GM12878 (cell line): ENCODE data around the gene FCAMR. TPM values are rescaled to one million over a fixed set of nuclear protein-coding genes. Genes with fewer than 3 reads are reported as not detected.

ENCODE experiments used
- ATAC-seq: fragments of 200-7000 bp; cut with Tn5 transposase; 3 replicates; pipeline ENCODE4 v1.9.1; 2020; ENCODE audit warnings: mild to moderate bottlenecking, moderate library complexity
- BruUV-seq: library from RNA; stranded (reverse); fragments of 400-500 nt; replicated peaks from 2 replicates; lab custom pipeline; 2021; lab: Mats Ljungman, UMichigan
- CTCF ChIA-PET: fragments of 300-600 bp; sonication (Branson Sonifier 250); formaldehyde crosslinking; extraction: SDS; loops from one replicate; lab custom pipeline; 2021; ENCODE audit warnings: inconsistent platforms; lab: Yijun Ruan, JAX
- POLR2A ChIA-PET: fragments of 350-600 bp; formaldehyde crosslinking; extraction: SDS; loops from one replicate; lab custom pipeline; 2021; ENCODE audit warnings: inconsistent platforms; lab: Charles Lee
- RAD21 ChIA-PET: fragments of 300-600 bp; sonication (Branson Sonifier 250); formaldehyde crosslinking; loops from one replicate; lab custom pipeline; 2023; ENCODE audit warnings: antibody characterized with exemption; ENCODE audit not compliant: unreplicated experiment; lab: Charles Lee
- SMC1A ChIA-PET: fragments of 300-600 bp; sonication (Branson Sonifier 250); formaldehyde crosslinking; loops from one replicate; lab custom pipeline; 2023; ENCODE audit not compliant: unreplicated experiment, uncharacterized antibody; lab: Charles Lee
- DNase-seq: peaks from one replicate; pipeline ENCODE4 v3.0.0-alpha.2; 2011; ENCODE audit warnings: low read depth, low spot score
- FAIRE-seq: peaks from 3 replicates; lab custom pipeline; 2011; peaks lifted over from hg19 to GRCh38; lab: Jason Lieb, UNC
- H2AFZ ChIP-seq: 2 replicates; pipeline ENCODE4 v1.6.0; 2011; ENCODE audit warnings: low read depth, low read length, control low read depth; ENCODE audit not compliant: control insufficient read depth
- H3K27ac ChIP-seq: 2 replicates; pipeline ENCODE4 v1.5.1; 2011; ENCODE audit warnings: control low read depth; ENCODE audit not compliant: control insufficient read depth, insufficient read depth
- H3K27me3 ChIP-seq, 2 experiments: replicated peaks in 1 of 2; 2 replicates each; pipeline versions ENCODE4 v1.6.0 to v1.6.1; 2011; ENCODE audit warnings: low read length in 1 of 2; ENCODE audit not compliant: control insufficient read depth in 2 of 2, insufficient read depth in 2 of 2
- H3K36me3 ChIP-seq, 2 experiments: 2 replicates each; pipeline ENCODE4 v1.5.1; 2011; ENCODE audit warnings: low read length in 1 of 2; ENCODE audit not compliant: control insufficient read depth in 2 of 2, insufficient read depth in 2 of 2
- H3K4me1 ChIP-seq: 2 replicates; pipeline ENCODE4 v1.6.1; 2011; ENCODE audit warnings: mild to moderate bottlenecking, low read length, moderate library complexity, mixed read lengths; ENCODE audit not compliant: control insufficient read depth, insufficient read depth
- H3K4me2 ChIP-seq: 2 replicates; pipeline ENCODE4 v1.6.0; 2011; ENCODE audit warnings: control low read depth; ENCODE audit not compliant: control insufficient read depth, insufficient read depth
- H3K4me3 ChIP-seq: fragments of 200-600 bp; sonication (generic); 2 replicates; pipeline ENCODE4 v1.5.1; 2016
- H3K79me2 ChIP-seq: 2 replicates; pipeline ENCODE4 v1.6.0; 2011; ENCODE audit warnings: low read length; ENCODE audit not compliant: control insufficient read depth, insufficient read depth
- H3K9ac ChIP-seq: 2 replicates; pipeline ENCODE4 v1.8.0; 2011; ENCODE audit warnings: low read length, control low read depth, mixed read lengths; ENCODE audit not compliant: control insufficient read depth, insufficient read depth
- H3K9me3 ChIP-seq: replicated peaks from 3 replicates; pipeline ENCODE4 v1.5.1; 2011; ENCODE audit warnings: mild to moderate bottlenecking, low read length; ENCODE audit not compliant: control insufficient read depth, insufficient read depth
- H4K20me1 ChIP-seq: 2 replicates; pipeline ENCODE4 v1.6.0; 2011; ENCODE audit not compliant: control insufficient read depth, insufficient read depth
- BACH1 ChIP-seq: fragments of 450-650 bp; IDR thresholded peaks from 2 replicates; pipeline ENCODE4 v1.6.1; 2017; ENCODE audit warnings: mild to moderate bottlenecking, borderline replicate concordance
- CHD1 ChIP-seq: IDR thresholded peaks from 2 replicates; pipeline ENCODE4 v1.6.1; 2012; ENCODE audit warnings: low read depth, low read length, improper control_type of control experiment
- E2F8 ChIP-seq: fragments of 450-650 bp; IDR thresholded peaks from 2 replicates; pipeline ENCODE4 v1.6.1; 2018; ENCODE audit warnings: mild to moderate bottlenecking, low read depth, moderate library complexity; ENCODE audit not compliant: partially characterized antibody
- EGR1 ChIP-seq, 2 experiments: IDR thresholded peaks; 1 replicate in 1 of 2; 2 replicates in 1 of 2; pipeline ENCODE4 v1.6.1; 2011 to 2012; ENCODE audit warnings: low read depth in 2 of 2, low read length in 2 of 2, borderline replicate concordance in 1 of 2, mild to moderate bottlenecking in 1 of 2, moderate library complexity in 1 of 2
- MYB ChIP-seq: fragments of 150-350 bp; IDR thresholded peaks from 2 replicates; pipeline ENCODE4 v1.6.1; 2014; ENCODE audit warnings: mild to moderate bottlenecking, low read depth, low read length, borderline replicate concordance
- NR2F1 ChIP-seq: fragments of 450-650 bp; conservative IDR thresholded peaks from 2 replicates; pipeline ENCODE4 v1.6.1; 2017; ENCODE audit warnings: mild to moderate bottlenecking
- PKNOX1 ChIP-seq: fragments of 450-650 bp; IDR thresholded peaks from 2 replicates; pipeline ENCODE4 v1.6.1; 2016; ENCODE audit warnings: mild to moderate bottlenecking
- POLR2A ChIP-seq: IDR thresholded peaks from 2 replicates; pipeline ENCODE4 v1.6.1; 2011; ENCODE audit warnings: low read depth, mild to moderate bottlenecking, low read length
- POLR2AphosphoS5 ChIP-seq: IDR thresholded peaks from 2 replicates; pipeline ENCODE4 v1.6.1; 2011; ENCODE audit warnings: mild to moderate bottlenecking, low read length, inconsistent platforms
- RELB ChIP-seq: fragments of 450-650 bp; IDR thresholded peaks from 2 replicates; pipeline ENCODE4 v1.6.1; 2017; ENCODE audit warnings: low read depth, mild to moderate bottlenecking, moderate library complexity
- RFX5 ChIP-seq: IDR thresholded peaks from 2 replicates; pipeline ENCODE4 v1.6.1; 2011; ENCODE audit warnings: low read depth, low read length, improper control_type of control experiment
- SIX5 ChIP-seq: IDR thresholded peaks from 2 replicates; pipeline ENCODE4 v1.6.1; 2011; ENCODE audit warnings: mild to moderate bottlenecking, low read depth, low read length, moderate library complexity; ENCODE audit not compliant: severe bottlenecking
- SRF ChIP-seq, 2 experiments: IDR thresholded peaks; 2 replicates each; pipeline ENCODE4 v1.6.1; 2011; ENCODE audit warnings: low read depth in 2 of 2, low read length in 2 of 2, mild to moderate bottlenecking in 1 of 2, moderate library complexity in 1 of 2
- WGBS: methylation state at CpG from one replicate; pipeline ENCODE4 v1.1.6; 2016; ENCODE audit warnings: low lambda C conversion rate; ENCODE audit not compliant: insufficient replicate concordance, insufficient coverage; ENCODE audit errors: missing lambda C conversion rate; 5-methylcytosine and 5-hydroxymethylcytosine counted together
- in situ Hi-C: fragments of 300-500 bp; cut with MboI; formaldehyde crosslinking; loops from 9 replicates; pipeline ENCODE4 v1.14.3; 2018; ENCODE audit warnings: mixed read lengths
- intact Hi-C: fragments of 100-400 bp; cut with micrococcal nuclease; formaldehyde crosslinking; loops from one replicate; pipeline ENCODE4 v1.14.2; 2022; ENCODE audit not compliant: unreplicated experiment
- polyA plus RNA-seq, 11 experiments: library from polyadenylated mRNA; depleted of rRNA in 4 of 11; unstranded in 6 of 11; stranded (reverse) in 5 of 11; fragments of >200 nt; fragmentation: Nextera tagmentation in 4 of 11; fragmentation: Illumina TruSeq in 1 of 11; extraction: Ambion mirVana in 4 of 11; extraction: Trizol in 1 of 11; gene quantifications; 1 replicate in 1 of 11; 2 replicates in 10 of 11; pipeline versions ENCODE4 v1.2.1 to v1.2.3, GENCODE V29; 2011 to 2016; ENCODE audit warnings: inconsistent platforms in 2 of 11, missing spikeins in 2 of 11, low read depth in 1 of 11
- total RNA-seq, 4 experiments: library from RNA; depleted of rRNA in 3 of 4; stranded (reverse); fragments of >200 nt in 3 of 4; fragmentation: Illumina TruSeq in 1 of 4; extraction: Trizol in 1 of 4; gene quantifications; 2 replicates each; pipeline versions ENCODE4 v1.2.1 to v1.2.3, GENCODE V29; 2013 to 2021

FCAMR gene
- total and polyA plus RNA-seq, 10 of the 15 experiments (the other 5 are each of a cell fraction or from before 2014, with no cell fraction given): 0.04 to 0.15 (median 0.06) TPM; not detected in 3

GRCh38 chr1:206909161-206909882 is 60.9 kb downstream of the FCAMR start:
- Histone ChIP-seq H4K20me1 (no peaks in the 10 kb centered on the region; the same call in 1 of the 2 replicates), H2AFZ (no peak overlapping the region), H3K9ac (no peak overlapping the region), H3K4me2 (peak overlapping the region; percentile 71), H3K36me3 (peaks cover 29 to 38% of the 10 kb centered on the region in 2 experiments), H3K79me2 (peaks cover 12% of the 10 kb centered on the region), H3K27me3 (no peaks in the 10 kb centered on the region), H3K9me3 (no peaks in the 10 kb centered on the region), H3K4me1 (peaks cover 16% of the 10 kb centered on the region), H3K4me3 (peak overlapping the region; percentile 19; the same call in 1 of the 2 replicates), H3K27ac (no peak overlapping the region)
- POLR2A ChIA-PET: interaction anchor here (0.5 to 1.1 kb wide), 4 partner anchors 13 to 113 kb away, joined by 3 to 6 read pairs (median 4); partner anchors contain the start of gene FCMR
- 43% methylated on average over 34 of the region's 69 CpGs for WGBS
- DNase-seq (no peak), FAIRE-seq (no peak), ATAC-seq (no peak; the same call in 1 of the 3 replicates)
- RAD21 ChIA-PET: interaction anchor here (0.7 to 1.8 kb wide), 8 partner anchors 21 to 175 kb away, joined by 3 to 10 read pairs (median 4); no protein-coding TSS in a partner anchor
- CTCF ChIA-PET: interaction anchor here (0.7 to 5.9 kb wide), 27 partner anchors 13 to 274 kb away, joined by 3 to 59 read pairs (median 4); partner anchors contain the start of genes DYRK3, FCMR and IL20
- no TSS peak for BruUV-seq
- SMC1A ChIA-PET: interaction anchor here (0.7 to 2.8 kb wide), 18 partner anchors 8 to 190 kb away, joined by 3 to 11 read pairs (median 5); partner anchors contain the start of gene IL20
- in situ Hi-C loops (no loop called here), intact Hi-C loops (no loop called here)
- TF ChIP-seq RELB (no peak), PKNOX1 (peak; percentile 12; the same call in 1 of the 2 replicates), BACH1 (no peak), RFX5 (no peak), SRF (IDR thresholded peaks at IDR 0.05; ENCODE audit: low read depth in 2 of 2, low read length in 2 of 2) (no peak), MYB (no peak), POLR2A (0 out of 2 replicates have a peak, but pooled peaks have one; percentile 1), E2F8 (no peak), POLR2AphosphoS5 (no peak), CHD1 (no peak), NR2F1 (no peak), EGR1 (IDR thresholded peaks at IDR 0.05; ENCODE audit: borderline replicate concordance in 1 of 2, low read depth in 2 of 2, low read length in 2 of 2) (0 out of 3 replicates have a peak, but pooled peaks of 1 of the 2 experiments have one; percentile 5), SIX5 (no peak)
